Caco-2 (cell line): ENCODE data around the gene GRPR. TPM values are rescaled to one million over a fixed set of nuclear protein-coding genes. Genes with fewer than 3 reads are reported as not detected.

Experiments
- BruUV-seq: library from RNA; stranded (reverse); fragments of 400-500 nt; replicated peaks from 2 replicates; lab custom pipeline; 2021; lab: Mats Ljungman, UMichigan
- CTCF ChIA-PET: fragments of 300-600 bp; sonication (Branson Sonifier 250); formaldehyde crosslinking; loops from one replicate; lab custom pipeline; 2022; ENCODE audit warnings: antibody characterized with exemption; lab: Charles Lee
- POLR2A ChIA-PET: fragments of 300-600 bp; sonication (Branson Sonifier 250); formaldehyde crosslinking; loops from one replicate; lab custom pipeline; 2022; ENCODE audit warnings: antibody characterized with exemption; lab: Charles Lee
- DNase-seq, 2 experiments: peaks; one replicate each; pipeline versions ENCODE4 v3.0.0 to v3.0.0-alpha.2; 2020 to 2022
- H3K27me3 ChIP-seq: replicated peaks from 2 replicates; pipeline ENCODE4 v1.6.0; 2011; ENCODE audit warnings: low read length; ENCODE audit not compliant: control insufficient read depth, insufficient read depth
- H3K36me3 ChIP-seq: 2 replicates; pipeline ENCODE4 v1.5.1; 2011; ENCODE audit warnings: low read length; ENCODE audit not compliant: control insufficient read depth, insufficient read depth
- H3K4me1 ChIP-seq: fragments of 250-450 bp; sonication (Bioruptor Pico); 2 replicates; pipeline ENCODE4 v1.5.1; 2020; ENCODE audit warnings: mild to moderate bottlenecking
- H3K4me3 ChIP-seq: 2 replicates; pipeline ENCODE4 v1.5.1; 2011; ENCODE audit warnings: low read depth, mild to moderate bottlenecking, control low read depth, low read length
- H3K9me3 ChIP-seq: fragments of 250-450 bp; sonication (Bioruptor Pico); 2 replicates; pipeline ENCODE4 v1.5.1; 2020; ENCODE audit warnings: mild to moderate bottlenecking, moderate library complexity
- H3K27ac Mint-ChIP-seq: one replicate; pipeline ENCODE4 v1.8.0; 2022; ENCODE audit warnings: mixed read lengths; ENCODE audit not compliant: unreplicated experiment
- H3K27me3 Mint-ChIP-seq: one replicate; pipeline ENCODE4 v1.8.0; 2022; ENCODE audit warnings: mixed read lengths; ENCODE audit not compliant: insufficient read depth, unreplicated experiment
- H3K36me3 Mint-ChIP-seq: one replicate; pipeline ENCODE4 v1.8.0; 2022; ENCODE audit warnings: mild to moderate bottlenecking, mixed read lengths; ENCODE audit not compliant: insufficient read depth, unreplicated experiment
- H3K4me1 Mint-ChIP-seq: one replicate; pipeline ENCODE4 v1.8.0; 2022; ENCODE audit warnings: low read depth, mixed read lengths; ENCODE audit not compliant: unreplicated experiment
- H3K4me3 Mint-ChIP-seq: one replicate; pipeline ENCODE4 v1.8.0; 2022; ENCODE audit warnings: mild to moderate bottlenecking, moderate library complexity, mixed read lengths; ENCODE audit not compliant: unreplicated experiment
- H3K9me3 Mint-ChIP-seq: one replicate; pipeline ENCODE4 v1.8.0; 2022; ENCODE audit warnings: mixed read lengths; ENCODE audit not compliant: unreplicated experiment
- CTCF ChIP-seq, 2 experiments: fragments of 200-600 bp in 1 of 2; IDR thresholded peaks; 1 replicate in 1 of 2; 2 replicates in 1 of 2; pipeline versions ENCODE4 v1.5.1 to v1.8.0; 2011 to 2022; ENCODE audit warnings: antibody characterized with exemption in 1 of 2, control low read depth in 1 of 2, inconsistent platforms in 1 of 2, low read depth in 1 of 2, low read length in 1 of 2, mild to moderate bottlenecking in 1 of 2, moderate library complexity in 1 of 2; ENCODE audit not compliant: insufficient read depth in 1 of 2, severe bottlenecking in 1 of 2, unreplicated experiment in 1 of 2
- intact Hi-C: fragments of 100-400 bp; cut with micrococcal nuclease; formaldehyde crosslinking; loops from one replicate; pipeline ENCODE4 v1.10.0; 2022; ENCODE audit not compliant: unreplicated experiment
- total RNA-seq: library from RNA; stranded (reverse); gene quantifications from 2 replicates; pipeline ENCODE4 v1.2.3, GENCODE V29; 2022

Gene GRPR
- total RNA-seq, 1 experiment from 2014 or later, result not detected

- BruUV-seq, result no TSS peak
- H3K9me3 ChIP-seq, result no peaks in the 10 kb centered on the region
- H3K36me3 Mint-ChIP-seq, result no peaks in the 10 kb centered on the region
- no peaks in the 10 kb centered on the region for H3K9me3 Mint-ChIP-seq
- H3K4me1 Mint-ChIP-seq, result no peaks in the 10 kb centered on the region
- H3K36me3 ChIP-seq, result no peaks in the 10 kb centered on the region
- H3K27ac Mint-ChIP-seq, result no peak overlapping the region
- H3K27me3 Mint-ChIP-seq, result peaks cover 5% of the 10 kb centered on the region
- POLR2A ChIA-PET, result no interaction called here
- intact Hi-C loops, result no loop called here
- H3K4me3 Mint-ChIP-seq, result no peak overlapping the region
- DNase-seq, result no peak
- CTCF ChIA-PET, result interaction anchor here (1.6 kb wide), 1 partner anchor 11 kb away, joined by 3 read pairs; the partner anchor contains the start of gene GRPR
- H3K27me3 ChIP-seq, result no peaks in the 10 kb centered on the region
- peak in 1 of 2 experiments; percentile 8 for TF ChIP-seq CTCF (IDR thresholded peaks at IDR 0.05; ENCODE audit: insufficient read depth in 1 of 2, low read depth in 1 of 2, low read length in 1 of 2, severe bottlenecking in 1 of 2, unreplicated experiment in 1 of 2)
- H3K4me3 ChIP-seq, result no peak overlapping the region
- no peaks in the 10 kb centered on the region for H3K4me1 ChIP-seq
Observed at GRCh38 chrX:16112428-16112827, 10.9 kb upstream of the GRPR start.

- Mint-ChIP-seq H3K36me3 (no peaks in the 10 kb centered on the region), H3K4me3 (no peak overlapping the region), H3K9me3 (no peaks in the 10 kb centered on the region), H3K4me1 (no peaks in the 10 kb centered on the region), H3K27ac (no peak overlapping the region), H3K27me3 (peaks cover 2% of the 10 kb centered on the region)
- Histone ChIP-seq H3K27me3 (no peaks in the 10 kb centered on the region), H3K4me3 (no peak overlapping the region), H3K4me1 (no peaks in the 10 kb centered on the region), H3K9me3 (no peaks in the 10 kb centered on the region), H3K36me3 (no peaks in the 10 kb centered on the region)
- intact Hi-C loops, result no loop called here
- ChIA-PET POLR2A (no interaction called here), CTCF (interaction anchor here (1.6 kb wide), 1 partner anchor 9 kb away, joined by 3 read pairs; the partner anchor contains the start of gene GRPR)
- DNase-seq, result no peak
- no TSS peak for BruUV-seq
- TF ChIP-seq CTCF (IDR thresholded peaks at IDR 0.05; ENCODE audit: insufficient read depth in 1 of 2, low read depth in 1 of 2, low read length in 1 of 2, severe bottlenecking in 1 of 2, unreplicated experiment in 1 of 2), result no peak
Observed at GRCh38 chrX:16113978-16114565, 9.3 kb upstream of the GRPR start.

GRCh38 chrX:16114611-16115010 lies 8.8 kb upstream of the GRPR start:
- CTCF ChIA-PET, result no interaction called here
- intact Hi-C loops, result no loop called here
- H3K4me3 ChIP-seq, result no peak overlapping the region
- H3K36me3 ChIP-seq, result no peaks in the 10 kb centered on the region
- Mint-ChIP-seq H3K36me3 (no peaks in the 10 kb centered on the region), H3K4me3 (no peak overlapping the region), H3K27me3 (peaks cover 2% of the 10 kb centered on the region), H3K9me3 (no peaks in the 10 kb centered on the region), H3K27ac (no peak overlapping the region), H3K4me1 (no peaks in the 10 kb centered on the region)
- no peaks in the 10 kb centered on the region for H3K4me1 ChIP-seq
- H3K9me3 ChIP-seq, result no peaks in the 10 kb centered on the region
- POLR2A ChIA-PET, result no interaction called here
- no peak for DNase-seq
- no TSS peak for BruUV-seq
- no peaks in the 10 kb centered on the region for H3K27me3 ChIP-seq
- TF ChIP-seq CTCF (IDR thresholded peaks at IDR 0.05; ENCODE audit: insufficient read depth in 1 of 2, low read depth in 1 of 2, low read length in 1 of 2, severe bottlenecking in 1 of 2, unreplicated experiment in 1 of 2), result no peak
